NCI-H510A treated with DMSO at 0.1 percent for 48 hours (cell line): ENCODE measurements around the gene TET3.
A peak's percentile ranks its signal among the peaks of the same experiment; 100 is the strongest.

Experiments used
- DNase-seq: peaks from one replicate; lab custom pipeline; 2025; lab: John Stamatoyannopoulos, UW

Gene TET3

GRCh38 chr2:73964223-73964622 is 20.5 kb upstream of the TET3 start:
- DNase-seq, result no peak

- no peak for DNase-seq
Measured at GRCh38 chr2:73965053-73965452, 19.7 kb upstream of the TET3 start.

GRCh38 chr2:73968357-73968937 is 16.3 kb upstream of the TET3 start:
- DNase-seq, result peak; percentile 14

- no peak for DNase-seq
Measured at GRCh38 chr2:73969356-73969755, 15.4 kb upstream of the TET3 start.

GRCh38 chr2:73970141-73970803 is 14.4 kb upstream of the TET3 start:
- DNase-seq, result no peak

- peak; percentile 34 for DNase-seq
Measured at GRCh38 chr2:73970850-73971471, 13.7 kb upstream of the TET3 start.

GRCh38 chr2:73971722-73972121 is 13.0 kb upstream of the TET3 start:
- no peak for DNase-seq

- DNase-seq, result no peak
Measured at GRCh38 chr2:73972846-73973245, 11.9 kb upstream of the TET3 start.

- no peak for DNase-seq
Measured at GRCh38 chr2:73975731-73976130, 9.0 kb upstream of the TET3 start.

- no peak for DNase-seq
Measured at GRCh38 chr2:73976803-73977202, 7.9 kb upstream of the TET3 start.

GRCh38 chr2:73977466-73977865 is 7.2 kb upstream of the TET3 start:
- DNase-seq, result no peak

- no peak for DNase-seq
Measured at GRCh38 chr2:73979021-73979420, 5.7 kb upstream of the TET3 start.

- DNase-seq, result no peak
Measured at GRCh38 chr2:73979686-73980085, 5.0 kb upstream of the TET3 start.

GRCh38 chr2:73980566-73980965 is 4.1 kb upstream of the TET3 start:
- DNase-seq, result no peak

- DNase-seq, result peak; percentile 66
Measured at GRCh38 chr2:73981081-73982001, 3.4 kb upstream of the TET3 start.

- DNase-seq, result no peak
Measured at GRCh38 chr2:73982140-73982617, 2.5 kb upstream of the TET3 start.

- DNase-seq, result peak; percentile 89
Measured at GRCh38 chr2:73983322-73984202, 1.1 kb upstream of the TET3 start.

GRCh38 chr2:73984922-73985307 is 205 bp downstream of the TET3 start:
- peak; percentile 19 for DNase-seq

- DNase-seq, result no peak
Measured at GRCh38 chr2:73985308-73986084, 786 bp downstream of the TET3 start.

GRCh38 chr2:73986085-73986681 is 1.5 kb downstream of the TET3 start:
- peak; percentile 16 for DNase-seq
